Measurements from ENCODE around the gene GSN. TPM values are rescaled to one million over a fixed set of nuclear protein-coding genes. Genes with fewer than 3 reads are reported as not detected.
A peak's percentile ranks its signal among the peaks of the same experiment; 100 is the strongest.

Gene GSN
- total and polyA plus RNA-seq, 4 donors: 133 to 468 (median 233) TPM

DNA sequence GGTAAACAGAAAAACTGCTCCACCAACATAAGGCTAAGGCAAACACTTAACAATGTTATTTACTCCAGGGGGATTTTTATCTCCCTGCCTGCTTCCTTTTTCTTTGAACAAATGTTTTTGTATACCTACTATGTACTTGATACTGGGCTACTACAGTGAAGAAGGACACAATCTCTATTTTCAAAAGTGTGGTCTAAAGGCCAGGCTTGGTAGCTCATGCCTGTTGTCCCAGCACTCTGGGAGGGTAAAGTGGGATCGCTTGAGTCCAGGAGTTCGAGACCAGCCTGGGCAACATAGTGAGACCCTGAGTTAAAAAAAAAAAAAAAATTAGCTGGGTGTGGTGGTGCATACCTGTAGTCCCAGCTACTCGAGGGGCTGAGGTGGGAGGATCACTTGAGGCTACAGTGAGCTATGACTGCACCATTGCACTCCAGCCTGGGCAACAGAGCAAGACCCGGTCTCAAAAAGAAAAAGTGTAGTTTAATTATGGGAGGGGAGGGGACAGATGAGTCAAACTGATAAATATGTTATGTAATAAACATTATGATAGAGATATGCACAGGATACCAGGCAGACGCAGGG is 98.7 kb downstream of the GSN start:
- Histone ChIP-seq H3K4me1 (ENCODE audit: control insufficient read depth in 5 of 5, insufficient read depth in 5 of 5, low read length in 5 of 5) (peaks cover 7 to 82% (median 21%) of the 10 kb centered on the region in 5 donors), H3K27ac (ENCODE audit: low read depth in 1 of 2, low read length in 1 of 2) (peak overlapping the region in 1 of 2 donors; percentile 70), H3K36me3 (ENCODE audit: control insufficient read depth in 4 of 4, insufficient read depth in 4 of 4, low read length in 4 of 4) (peaks cover 0 to 2% (median 0%) of the 10 kb centered on the region in 4 donors), H3K4me3 (no peak overlapping the region), H3K9me3 (ENCODE audit: control insufficient read depth in 4 of 4, insufficient read depth in 3 of 4, low read length in 3 of 4) (no peaks in the 10 kb centered on the region), H3K27me3 (ENCODE audit: control insufficient read depth in 3 of 3, insufficient read depth in 3 of 3, low read length in 2 of 3) (no peaks in the 10 kb centered on the region), H3K9ac (ENCODE audit: insufficient read depth in 1 of 2, low read length in 2 of 2) (no peak overlapping the region)
- no peak for ATAC-seq (ENCODE audit: insufficient read depth, low FRiP score)
- no peak for DNase-seq
- WGBS, 2 donors: 61 to 80% methylated on average over 5 of the region's 5 CpGs
- TF ChIP-seq CTCF (IDR thresholded peaks at IDR 0.05; ENCODE audit: control extremely low read depth, extremely low read depth): no peak

GRCh38 chr9:121367306-121368137 is 99.6 kb downstream of the GSN start:
- WGBS, 2 donors: 20 to 25% methylated on average over 4 of the region's 4 CpGs
- no peak overlapping the region for H3K9ac ChIP-seq (ENCODE audit: insufficient read depth in 1 of 2, low read length in 2 of 2)
- peaks cover 9 to 82% (median 19%) of the 10 kb centered on the region in 5 donors for H3K4me1 ChIP-seq (ENCODE audit: control insufficient read depth in 5 of 5, insufficient read depth in 5 of 5, low read length in 5 of 5)
- no peak overlapping the region for H3K4me3 ChIP-seq
- H3K27ac ChIP-seq (ENCODE audit: low read depth in 1 of 2, low read length in 1 of 2): peak overlapping the region in 1 of 2 donors; percentile 75
- H3K27me3 ChIP-seq (ENCODE audit: control insufficient read depth in 3 of 3, insufficient read depth in 3 of 3, low read length in 2 of 3): no peaks in the 10 kb centered on the region
- ATAC-seq (ENCODE audit: insufficient read depth, low FRiP score) (no peak), DNase-seq (peak in 2 of 3 donors; percentile 55 to 58)
- H3K9me3 ChIP-seq (ENCODE audit: control insufficient read depth in 4 of 4, insufficient read depth in 3 of 4, low read length in 3 of 4): no peaks in the 10 kb centered on the region
- TF ChIP-seq CTCF (IDR thresholded peaks at IDR 0.05; ENCODE audit: control extremely low read depth, extremely low read depth): no peak
- H3K36me3 ChIP-seq (ENCODE audit: control insufficient read depth in 4 of 4, insufficient read depth in 4 of 4, low read length in 4 of 4): peaks cover 0 to 2% (median 0%) of the 10 kb centered on the region in 4 donors

- H3K27ac ChIP-seq (ENCODE audit: low read depth in 1 of 2, low read length in 1 of 2): peak overlapping the region in 1 of 2 donors; percentile 96
- peaks cover 0 to 2% (median 0%) of the 10 kb centered on the region in 4 donors for H3K36me3 ChIP-seq (ENCODE audit: control insufficient read depth in 4 of 4, insufficient read depth in 4 of 4, low read length in 4 of 4)
- 11 to 37% methylated on average over 1 of the region's 1 CpG for WGBS, 2 donors
- H3K4me1 ChIP-seq (ENCODE audit: control insufficient read depth in 5 of 5, insufficient read depth in 5 of 5, low read length in 5 of 5): peaks cover 10 to 82% (median 18%) of the 10 kb centered on the region in 5 donors
- no peaks in the 10 kb centered on the region for H3K9me3 ChIP-seq (ENCODE audit: control insufficient read depth in 4 of 4, insufficient read depth in 3 of 4, low read length in 3 of 4)
- H3K4me3 ChIP-seq: peak overlapping the region; percentile 41
- H3K27me3 ChIP-seq (ENCODE audit: control insufficient read depth in 3 of 3, insufficient read depth in 3 of 3, low read length in 2 of 3): no peaks in the 10 kb centered on the region
- no peak for ATAC-seq (ENCODE audit: insufficient read depth, low FRiP score)
- no peak for DNase-seq
- H3K9ac ChIP-seq (ENCODE audit: insufficient read depth in 1 of 2, low read length in 2 of 2): peak overlapping the region in 1 of 2 donors; percentile 28
- TF ChIP-seq CTCF (IDR thresholded peaks at IDR 0.05; ENCODE audit: control extremely low read depth, extremely low read depth): no peak
Observed at GRCh38 chr9:121368138-121368522, 100.2 kb downstream of the GSN start.
